ENCODE data around the gene MYH7. TPM values are rescaled to one million over a fixed set of nuclear protein-coding genes. Genes with fewer than 3 reads are reported as not detected.
"Not testable (repeated sequence)": the region's sequence is repeated elsewhere in the genome, so short reads cannot be mapped to it uniquely, and the experiment has no call there.

The MYH7 gene
- total RNA-seq, 1 experiment from 2014 or later: not detected

- no peak for DNase-seq (ENCODE audit: low spot score)
These were observed 28.6 kb downstream of the MYH7 start for GRCh38 chr14:23406725-23407355.

DNA sequence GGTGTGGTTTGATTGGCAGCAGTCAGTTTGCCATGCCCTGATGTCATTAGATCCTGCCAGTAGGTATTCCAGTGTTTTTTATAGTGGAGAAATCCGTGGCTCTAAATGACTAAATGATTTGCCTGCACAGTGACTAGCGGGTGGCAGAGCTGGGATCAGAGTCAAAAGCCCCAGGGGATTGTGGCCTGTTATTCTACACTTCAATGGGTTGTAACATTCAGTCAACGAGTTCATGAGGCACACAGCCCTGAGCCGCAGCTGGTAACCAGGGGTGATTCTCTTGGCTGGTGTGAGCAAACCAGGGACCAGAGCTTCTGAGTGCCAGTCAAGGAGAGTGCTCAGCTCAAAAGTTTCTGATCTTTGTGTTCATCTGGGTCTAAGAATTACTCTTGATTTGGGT, 29.2 kb downstream of the MYH7 start:
- DNase-seq (ENCODE audit: low spot score): no peak

GRCh38 chr14:23405516-23406025, 29.9 kb downstream of the MYH7 start:
- no peak for DNase-seq (ENCODE audit: low spot score)

GRCh38 chr14:23405096-23405495, 30.4 kb downstream of the MYH7 start:
- DNase-seq (ENCODE audit: low spot score): no peak

GRCh38 chr14:23404331-23404900, 31.0 kb downstream of the MYH7 start:
- no peak for DNase-seq (ENCODE audit: low spot score)

DNA sequence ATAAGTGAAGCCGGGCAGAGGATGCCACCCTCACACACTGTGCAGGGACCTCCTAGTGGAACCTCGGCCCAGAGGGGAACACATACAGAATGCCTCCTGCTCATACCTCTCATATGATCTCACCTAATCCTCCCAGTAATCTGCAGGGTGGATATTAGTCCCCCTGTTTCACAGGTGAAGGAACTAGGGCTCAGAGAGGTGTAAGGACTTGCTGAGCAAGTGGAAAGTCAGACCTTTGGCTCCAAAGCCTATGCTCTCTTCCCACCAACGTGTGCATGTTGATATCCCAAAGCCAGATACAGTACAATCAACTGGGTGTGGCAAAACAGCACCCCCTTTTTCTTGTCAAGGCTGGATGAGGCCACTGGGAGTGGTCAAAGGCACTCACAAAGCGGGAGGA, 31.6 kb downstream of the MYH7 start:
- DNase-seq (ENCODE audit: low spot score): no peak

GRCh38 chr14:23403139-23403438, 32.4 kb downstream of the MYH7 start:
- DNase-seq (ENCODE audit: low spot score): no peak

DNA sequence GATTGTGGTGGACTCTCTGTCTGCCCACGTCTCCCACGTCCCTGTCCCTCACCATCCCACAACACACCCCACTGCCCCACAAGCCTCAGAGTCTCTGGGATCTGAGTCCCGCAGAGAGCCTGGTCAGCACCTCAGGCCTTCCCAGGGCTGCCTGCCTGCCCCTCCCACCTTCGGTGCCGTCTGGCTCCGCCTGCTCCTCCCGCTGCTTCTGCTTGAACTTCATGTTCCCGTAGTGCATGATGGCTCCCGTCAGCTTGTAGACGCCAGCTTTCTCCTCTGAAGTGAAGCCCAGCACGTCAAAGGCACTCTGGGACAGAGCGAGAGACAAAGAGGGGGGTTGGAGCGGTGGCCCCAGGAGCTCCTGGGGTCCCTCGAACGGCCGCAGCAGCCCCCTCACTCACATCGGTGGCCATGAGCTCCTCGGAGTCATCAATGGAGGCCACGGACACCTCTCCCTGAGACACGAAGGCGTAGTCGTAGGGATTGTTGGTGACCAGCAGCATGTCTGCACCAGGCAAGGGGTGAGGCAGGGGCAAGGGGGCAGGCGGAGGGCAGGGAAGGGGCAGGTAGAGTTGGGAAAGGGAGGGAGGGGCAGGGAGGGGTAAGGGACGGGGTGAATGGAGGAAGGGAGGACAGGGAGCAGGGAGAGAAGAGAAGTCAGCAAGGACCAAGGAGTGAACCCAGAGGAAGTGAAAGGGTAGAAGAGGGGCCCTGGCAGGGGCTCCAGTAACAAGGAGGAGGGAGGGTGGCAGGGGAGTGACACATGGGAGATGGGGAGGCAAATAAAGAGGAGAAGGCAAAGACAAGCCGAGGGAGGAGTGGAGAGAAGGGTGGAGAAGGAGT, 32.9 kb downstream of the MYH7 start:
- no peak for DNase-seq (ENCODE audit: low spot score)

DNA sequence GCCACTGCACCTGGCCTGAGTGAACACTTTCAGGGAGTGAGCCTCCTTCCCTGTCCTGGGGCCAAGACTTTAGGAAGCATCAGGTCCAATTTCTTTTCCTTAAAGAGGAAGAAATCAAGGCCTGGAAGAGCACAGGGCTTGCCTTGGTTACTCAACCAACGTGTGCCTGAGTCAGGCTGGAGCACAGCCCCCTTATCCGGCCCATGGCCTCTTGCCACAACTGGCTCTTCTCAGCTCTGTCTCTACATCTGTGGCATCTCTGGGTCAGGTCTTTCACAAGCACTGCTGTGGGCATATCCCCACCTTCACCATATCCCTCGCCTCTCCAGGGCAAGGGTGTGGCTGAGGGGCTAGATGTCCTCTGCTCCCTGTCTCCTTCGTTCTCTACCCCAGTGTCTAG, 34.2 kb downstream of the MYH7 start:
- DNase-seq (ENCODE audit: low spot score): no peak

DNA sequence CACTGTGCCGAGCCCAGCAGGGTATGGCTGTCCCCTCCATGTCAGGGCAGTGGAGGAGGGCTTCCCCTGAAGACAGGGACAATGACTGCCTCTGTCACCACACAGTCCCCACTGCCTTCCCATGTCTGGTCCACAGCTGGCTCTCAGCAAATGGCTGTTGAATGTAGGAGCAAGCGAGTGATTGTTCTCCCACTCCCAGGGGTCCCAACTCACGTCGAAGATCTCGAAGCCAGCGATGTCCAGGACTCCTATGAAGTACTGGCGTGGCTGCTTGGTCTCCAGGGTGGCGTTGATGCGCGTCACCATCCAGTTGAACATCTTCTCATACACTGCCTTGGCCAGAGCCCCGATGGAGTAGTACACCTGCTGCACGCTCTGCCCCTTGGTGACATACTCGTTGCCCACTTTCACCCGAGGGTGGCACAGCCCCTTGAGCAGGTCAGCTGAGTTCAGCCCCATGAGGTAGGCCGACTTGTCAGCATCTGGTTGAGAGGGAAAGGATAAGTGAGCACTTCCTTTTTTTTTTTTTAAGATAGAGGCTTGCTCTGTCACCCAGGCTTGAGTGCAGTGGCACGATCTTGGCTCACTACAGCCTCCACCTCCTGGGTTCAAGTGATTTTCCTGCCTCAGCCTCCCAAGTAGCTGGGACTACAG, 34.8 kb downstream of the MYH7 start:
- not testable (repeated sequence) for DNase-seq (ENCODE audit: low spot score)

DNA sequence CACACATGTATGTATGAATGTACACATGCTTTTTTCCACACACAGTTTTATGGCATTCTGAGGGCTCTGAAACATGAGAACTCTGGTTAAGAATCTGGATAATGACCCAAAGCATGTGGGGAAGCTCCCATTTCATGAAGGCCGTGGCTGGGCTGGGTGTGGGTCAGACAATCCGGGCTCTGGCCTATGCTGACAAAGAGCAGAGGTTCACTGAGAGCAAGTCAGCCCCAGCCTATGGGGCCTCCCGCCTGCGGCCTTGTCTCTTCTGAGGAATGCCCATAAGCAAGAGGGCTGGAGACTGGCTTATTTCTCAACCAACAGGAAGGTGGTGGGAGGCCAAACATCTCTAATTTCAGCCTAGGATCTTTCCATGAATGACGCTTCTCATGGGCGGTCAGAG, 35.9 kb downstream of the MYH7 start:
- DNase-seq (ENCODE audit: low spot score): no peak

- no peak for DNase-seq (ENCODE audit: low spot score)
These were observed 36.3 kb downstream of the MYH7 start for GRCh38 chr14:23399136-23399535.

DNA sequence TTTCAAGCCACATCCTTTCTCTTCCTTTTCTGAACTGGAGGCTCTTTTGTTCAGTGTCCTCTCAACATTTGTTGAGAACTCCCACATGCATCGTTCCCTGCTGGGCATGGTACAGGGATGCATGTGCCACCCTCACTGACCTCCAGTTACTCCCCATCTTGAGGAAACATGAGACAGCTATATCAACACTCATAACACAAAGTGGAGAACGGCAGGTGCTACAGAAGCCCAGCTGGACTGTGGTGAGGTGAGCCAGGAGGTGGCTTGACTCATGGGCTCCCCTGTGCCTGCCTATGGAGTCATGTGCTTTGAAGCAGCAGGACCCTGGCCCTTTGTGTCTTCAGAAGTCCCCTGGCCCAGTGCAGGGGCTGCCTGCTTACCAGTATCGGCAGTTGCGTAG, 37.1 kb downstream of the MYH7 start:
- no peak for DNase-seq (ENCODE audit: low spot score)

DNA sequence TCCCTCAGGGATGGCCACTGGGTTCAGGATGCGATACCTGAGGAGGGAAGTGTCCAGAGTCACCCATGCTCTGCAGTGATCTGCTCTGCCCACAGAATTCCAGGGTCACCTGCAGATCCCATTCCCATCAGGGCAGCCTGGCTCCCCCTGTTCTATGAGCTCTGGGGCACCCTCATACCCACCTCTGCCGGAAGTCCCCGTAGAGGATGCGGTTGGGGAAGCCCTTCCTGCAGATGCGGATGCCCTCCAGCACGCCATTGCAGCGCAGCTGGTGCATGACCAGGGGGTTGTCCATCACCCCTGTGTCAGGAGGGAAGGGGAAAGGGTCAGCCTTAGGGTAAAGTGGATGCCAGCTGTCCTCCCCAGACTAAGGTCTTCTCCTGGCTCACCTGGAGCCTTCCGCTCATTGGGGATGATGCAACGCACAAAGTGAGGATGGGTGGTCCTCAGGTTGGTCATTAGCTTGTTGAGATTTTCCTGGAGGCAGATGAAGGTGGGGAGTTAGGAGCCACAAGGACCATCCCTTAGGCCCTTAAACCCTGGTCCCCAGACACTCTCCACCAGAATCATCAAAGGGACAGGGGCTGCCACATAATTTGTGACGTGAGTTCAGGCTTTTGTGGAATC, 38.6 kb downstream of the MYH7 start:
- DNase-seq (ENCODE audit: low spot score): no peak

- no peak for DNase-seq (ENCODE audit: low spot score)
These were observed 39.3 kb downstream of the MYH7 start for GRCh38 chr14:23396126-23396525.

DNA sequence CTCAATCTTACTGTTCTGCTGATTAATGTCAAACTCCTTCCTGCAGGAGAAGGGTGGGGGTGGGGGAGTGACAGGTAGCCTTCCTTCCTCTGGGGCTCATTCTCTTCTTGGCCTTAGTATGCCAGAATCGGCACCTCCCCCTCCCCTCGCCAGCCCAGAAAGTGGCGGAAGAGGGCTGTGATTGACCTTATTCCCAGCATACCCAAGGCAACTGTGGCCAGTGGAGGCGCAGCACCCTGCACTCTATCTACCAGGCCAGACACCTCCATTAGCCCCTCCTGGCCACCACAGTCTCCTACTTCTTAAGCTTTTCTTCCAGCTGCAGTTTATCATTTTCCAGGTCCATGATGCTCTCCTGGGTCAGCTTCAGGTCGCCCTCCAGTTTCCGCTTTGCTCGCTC, 42.8 kb downstream of the MYH7 start:
- DNase-seq (ENCODE audit: low spot score): no peak

DNA sequence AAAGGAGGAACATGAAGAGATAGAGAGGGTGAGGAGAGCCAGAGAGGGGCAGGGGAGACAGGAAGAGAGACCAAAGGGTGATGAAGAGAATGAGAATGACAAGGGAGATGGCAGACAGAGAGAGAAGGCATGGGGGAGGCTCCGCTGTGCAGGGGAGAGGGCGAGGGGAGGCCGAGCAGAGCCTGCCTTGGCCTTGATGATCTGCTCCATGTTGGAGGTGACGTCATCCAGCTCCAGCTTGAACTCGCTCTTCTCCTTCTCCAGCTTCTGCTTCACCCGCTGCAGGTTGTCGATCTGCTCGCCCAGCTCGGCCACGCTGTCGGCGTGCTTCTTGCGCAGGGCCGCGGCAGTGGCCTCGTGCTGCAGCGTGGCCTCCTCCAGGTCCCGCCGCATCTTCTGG, 45.6 kb downstream of the MYH7 start:
- not testable (repeated sequence) for DNase-seq (ENCODE audit: low spot score)

DNA sequence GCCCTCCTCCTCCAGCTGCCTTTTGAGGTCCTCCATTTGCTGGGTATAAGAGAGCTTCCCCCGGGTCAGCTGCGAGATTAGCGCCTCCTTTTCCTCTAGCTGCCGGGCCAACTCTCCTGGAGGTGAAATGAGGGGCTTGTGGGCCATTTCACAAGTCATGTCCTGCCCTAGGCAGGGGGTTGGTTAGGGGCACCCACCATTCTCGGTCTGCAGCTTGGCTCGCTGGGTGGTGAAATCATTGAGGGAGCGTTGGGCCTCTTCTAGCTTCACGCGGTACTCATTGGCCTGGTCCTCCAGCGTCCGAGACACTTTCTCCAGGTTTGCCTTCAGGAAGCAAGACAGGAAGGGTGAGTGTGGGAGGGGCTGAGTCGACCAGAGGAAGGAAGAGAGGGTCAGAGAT, 46.1 kb downstream of the MYH7 start:
- DNase-seq (ENCODE audit: low spot score): no peak

DNA sequence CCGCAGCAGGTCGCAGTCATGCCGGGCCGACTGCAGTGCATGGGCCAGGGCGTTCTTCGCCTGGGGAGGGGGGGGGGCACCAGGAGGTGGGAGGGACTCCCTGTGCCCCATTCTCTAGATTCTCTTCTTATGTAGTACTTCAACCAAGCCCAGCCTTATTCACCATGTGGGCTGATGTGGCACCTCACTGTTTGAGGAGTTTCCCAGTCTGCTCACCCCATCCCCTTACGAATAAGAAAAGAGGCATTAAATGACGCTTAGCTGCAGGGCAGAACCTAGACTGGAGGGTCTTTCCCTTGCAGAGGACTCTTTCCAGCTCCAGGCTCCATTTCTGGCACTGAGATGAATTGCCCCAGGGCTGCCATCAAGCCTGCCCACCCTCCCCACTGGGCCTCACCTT, 46.5 kb downstream of the MYH7 start:
- DNase-seq (ENCODE audit: low spot score): no peak

GRCh38 chr14:23387916-23388882, 47.3 kb downstream of the MYH7 start:
- no peak for DNase-seq (ENCODE audit: low spot score)

- DNase-seq (ENCODE audit: low spot score): no peak
These were observed 48.5 kb downstream of the MYH7 start for GRCh38 chr14:23386999-23387398.

All from H4 (cell line).